Loucy (cell line): ENCODE measurements around the gene MSX1.

Source experiments
- EZH2phosphoT487 ChIP-seq: fragments of 200-600 bp; IDR thresholded peaks from 2 replicates; pipeline ENCODE4 v1.6.1; 2018; ENCODE audit warnings: antibody characterized with exemption, mild to moderate bottlenecking, moderate library complexity, borderline replicate concordance
- TF ChIP-seq, protein P1 (sequence below): fragments of 200-600 bp; sonication (generic); conservative IDR thresholded peaks from 2 replicates; pipeline ENCODE4 v1.5.1; 2014; ENCODE audit warnings: mild to moderate bottlenecking, antibody characterized with exemption, low read length

DNA sequence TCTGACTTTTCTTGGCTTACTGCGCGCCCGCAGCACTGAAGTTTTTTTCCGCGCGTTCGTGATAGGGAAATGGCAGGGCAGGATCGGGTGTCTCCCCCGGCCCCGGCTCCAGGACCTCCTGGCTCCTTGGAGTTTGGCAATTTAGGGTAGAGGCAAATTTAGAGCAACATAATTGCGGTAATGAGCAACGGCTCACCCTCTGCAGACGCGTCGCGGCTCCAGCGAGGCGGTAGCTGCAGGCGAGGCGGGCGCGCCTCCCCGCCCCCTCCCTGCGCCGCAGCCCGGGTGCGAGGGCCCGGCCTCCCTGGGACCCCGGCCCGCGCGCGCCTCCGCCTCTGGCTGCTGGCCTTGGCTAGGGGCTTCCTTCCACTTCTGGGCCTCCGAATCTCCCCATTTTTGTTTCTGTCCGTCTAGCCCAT is 6.2 kb downstream of the MSX1 start:
- TF ChIP-seq, protein P1, sequence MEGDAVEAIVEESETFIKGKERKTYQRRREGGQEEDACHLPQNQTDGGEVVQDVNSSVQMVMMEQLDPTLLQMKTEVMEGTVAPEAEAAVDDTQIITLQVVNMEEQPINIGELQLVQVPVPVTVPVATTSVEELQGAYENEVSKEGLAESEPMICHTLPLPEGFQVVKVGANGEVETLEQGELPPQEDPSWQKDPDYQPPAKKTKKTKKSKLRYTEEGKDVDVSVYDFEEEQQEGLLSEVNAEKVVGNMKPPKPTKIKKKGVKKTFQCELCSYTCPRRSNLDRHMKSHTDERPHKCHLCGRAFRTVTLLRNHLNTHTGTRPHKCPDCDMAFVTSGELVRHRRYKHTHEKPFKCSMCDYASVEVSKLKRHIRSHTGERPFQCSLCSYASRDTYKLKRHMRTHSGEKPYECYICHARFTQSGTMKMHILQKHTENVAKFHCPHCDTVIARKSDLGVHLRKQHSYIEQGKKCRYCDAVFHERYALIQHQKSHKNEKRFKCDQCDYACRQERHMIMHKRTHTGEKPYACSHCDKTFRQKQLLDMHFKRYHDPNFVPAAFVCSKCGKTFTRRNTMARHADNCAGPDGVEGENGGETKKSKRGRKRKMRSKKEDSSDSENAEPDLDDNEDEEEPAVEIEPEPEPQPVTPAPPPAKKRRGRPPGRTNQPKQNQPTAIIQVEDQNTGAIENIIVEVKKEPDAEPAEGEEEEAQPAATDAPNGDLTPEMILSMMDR: no peak
- TF ChIP-seq EZH2phosphoT487: no peak
